Placental epithelial cell (primary cell): ENCODE data around the gene WEE2. TPM values are rescaled to one million over a fixed set of nuclear protein-coding genes. Genes with fewer than 3 reads are reported as not detected.

Experiments used
- small RNA-seq: library from RNA; depleted of rRNA; stranded (forward); fragments of <200 nt; gene quantifications from one replicate; pipeline ENCODE3, GENCODE V24; 2012
- total RNA-seq: library from RNA; depleted of rRNA; stranded (reverse); fragments of >200 nt; gene quantifications from 2 replicates; pipeline ENCODE4 v1.2.3, GENCODE V29; 2012

WEE2 gene
- total RNA-seq, result not detected in 2 replicates

DNA sequence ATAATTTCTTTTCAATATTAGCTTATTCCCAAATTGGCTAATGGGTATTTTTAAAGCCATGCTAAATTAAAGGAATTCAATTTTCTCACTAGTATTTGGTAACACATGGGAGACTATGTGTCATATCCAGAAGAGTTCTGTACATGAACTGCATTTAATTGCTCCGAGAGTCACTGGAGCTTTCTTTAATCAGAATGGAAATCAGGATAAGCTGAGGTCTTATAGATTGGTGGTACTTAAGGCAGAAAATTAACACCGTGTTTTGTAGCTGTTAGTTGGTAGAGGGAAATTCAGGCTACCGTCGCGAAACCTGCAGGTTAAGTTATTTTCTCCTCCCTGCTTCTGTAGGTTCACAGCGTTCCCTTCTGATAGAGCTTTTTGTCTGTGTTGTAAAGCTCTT, at the start of gene WEE2:
TSS of gene WEE2 (plus strand) at position 3 of the 400 bp plus-strand sequence. CDS start 406 bp downstream, outside the sequence.

DNA sequence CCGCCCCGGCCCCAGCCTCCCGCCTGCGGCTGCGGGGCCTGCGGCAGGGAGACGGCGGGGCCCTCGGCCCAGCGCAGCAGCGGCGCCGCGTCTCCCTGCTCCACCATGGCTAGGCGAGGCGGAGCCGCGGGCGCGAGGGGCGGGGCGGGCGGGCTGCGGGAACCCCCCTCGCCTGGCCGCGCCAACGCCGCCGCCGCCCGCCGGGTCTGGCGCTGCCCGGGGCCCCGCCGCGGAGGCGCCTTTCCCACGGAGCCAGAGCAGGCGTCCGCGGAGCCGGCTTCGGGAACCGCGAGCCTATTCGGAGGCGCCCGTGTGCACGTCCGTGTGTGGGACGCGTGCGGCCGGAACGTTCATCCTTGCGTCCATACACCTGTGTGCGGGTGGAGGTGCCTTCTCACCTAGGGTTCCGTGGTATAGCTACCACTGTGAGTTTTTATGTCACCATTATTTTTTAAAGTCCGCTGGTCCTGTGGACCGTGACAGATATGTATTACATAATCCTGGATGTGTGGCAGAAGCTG, 6.0 kb upstream of the WEE2 start, which contains the start of gene DENND11:
TSS of gene DENND11 (minus strand) at position 120 of the 521 bp plus-strand sequence. CDS start at position 107, 13 bp downstream.

DNA sequence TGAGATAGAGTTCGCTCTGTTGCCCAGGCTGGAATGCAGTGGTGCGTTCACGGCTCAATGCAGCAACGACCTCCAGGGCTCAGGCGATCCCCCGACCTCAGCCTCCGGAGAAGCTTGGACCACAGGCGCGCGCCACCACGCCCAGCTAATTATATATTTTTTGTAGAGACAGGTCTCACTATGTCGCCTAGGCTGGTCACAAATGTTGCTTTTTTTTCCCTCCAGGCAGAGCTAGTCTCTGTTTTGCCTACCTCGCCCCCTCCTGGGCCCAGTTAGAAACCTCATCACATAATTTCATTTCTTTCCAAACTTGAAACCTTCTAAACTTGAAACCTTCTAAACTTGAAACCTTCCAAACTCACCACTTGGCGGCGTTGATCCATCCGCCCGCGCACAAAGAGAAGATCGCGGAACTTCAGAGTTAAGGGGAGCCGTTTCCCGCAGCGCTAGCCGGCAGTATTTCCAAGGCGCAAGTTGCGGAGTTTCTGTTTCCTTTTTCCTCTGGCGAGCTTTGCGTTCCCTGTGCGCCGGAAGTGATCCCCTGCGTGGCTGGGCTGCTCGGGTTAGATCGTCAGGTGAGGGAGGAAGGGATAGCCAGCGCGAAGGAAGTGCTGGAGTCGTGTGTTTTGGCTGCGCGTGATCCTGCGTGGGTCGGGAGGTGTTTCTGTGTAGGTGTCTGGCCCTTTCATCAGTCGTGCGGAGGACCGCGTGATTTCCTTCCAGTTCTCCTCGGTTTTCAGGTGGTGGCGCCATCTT, 29.9 kb downstream of the WEE2 start, which contains the start of gene SSBP1:
TSS of gene SSBP1 (plus strand) at position 523 of the 756 bp plus-strand sequence. CDS start 809 bp downstream, outside the sequence.

DNA sequence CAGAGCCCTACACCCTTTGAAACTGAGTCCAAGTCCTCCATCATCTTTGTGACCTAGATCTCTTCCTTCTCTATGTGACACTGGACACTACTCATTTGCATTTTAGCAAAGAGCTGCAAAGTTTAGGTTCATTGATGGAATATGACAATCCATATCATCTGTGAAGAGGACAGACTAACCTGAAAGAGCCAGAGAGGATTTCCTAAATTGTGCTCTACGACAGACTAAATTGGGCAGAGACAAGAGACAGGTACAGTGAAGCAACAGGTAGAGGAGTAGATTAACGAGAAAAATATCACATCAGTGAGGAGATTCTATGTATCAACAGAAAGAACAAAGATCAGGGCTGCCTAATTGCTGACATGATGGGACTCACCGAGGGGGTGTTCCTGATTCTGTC, 55.6 kb downstream of the WEE2 start, which contains the start of gene TAS2R3:
TSS of gene TAS2R3 (plus strand) at position 301 of the 400 bp plus-strand sequence. CDS start at position 363, 62 bp downstream.

DNA sequence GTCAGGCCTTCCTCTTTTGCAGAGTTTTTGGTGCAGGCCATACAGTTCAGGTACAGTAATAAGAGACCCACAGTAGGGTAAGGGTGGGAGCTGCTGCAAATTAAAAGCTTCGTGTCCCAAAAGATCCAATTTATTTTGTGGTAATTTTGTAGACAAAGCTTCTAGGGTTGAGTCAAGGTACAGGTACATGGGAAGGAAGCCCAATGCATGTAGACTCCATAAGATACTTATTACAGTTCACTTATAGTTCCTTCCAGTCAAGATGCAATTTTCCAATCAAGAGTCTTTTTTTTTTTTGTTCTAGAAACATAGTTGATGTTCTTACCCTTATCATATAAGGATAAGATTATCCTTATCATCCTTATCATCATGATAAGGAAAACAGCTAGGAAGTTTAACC, 68.2 kb downstream of the WEE2 start, which contains the start of gene TAS2R4:
TSS of gene TAS2R4 (plus strand) at position 301 of the 400 bp plus-strand sequence. CDS start 1,815 bp downstream, outside the sequence.

Small RNA genes within 50 kb of the gene (small RNA-seq; reads per million reads assigned to genes)
- not detected for gene RNU1-82P

Other genes starting within 250 kb of the WEE2 start
- 15.3 and 24.0 TPM in 2 replicates for gene AGK, start 156.9 kb upstream of the WEE2 start, total RNA-seq
- gene DENND11, start 6.2 kb upstream of the WEE2 start, total RNA-seq, result 6.0 and 7.5 TPM in 2 replicates
- 58.5 and 81.2 TPM in 2 replicates for gene SSBP1, start 30.0 kb downstream of the WEE2 start, total RNA-seq
- gene TAS2R3, start 55.7 kb downstream of the WEE2 start, total RNA-seq, result 2.1 and 3.5 TPM in 2 replicates
- gene TAS2R4, start 68.3 kb downstream of the WEE2 start, total RNA-seq, result 2.1 and 4.3 TPM in 2 replicates
- gene TAS2R5, start 81.9 kb downstream of the WEE2 start, total RNA-seq, result 2.6 and 3.5 TPM in 2 replicates
- not detected in 2 replicates for gene PRSS37, start 133.1 kb downstream of the WEE2 start, total RNA-seq
- not detected in 2 replicates for gene OR9A4, start 208.0 kb downstream of the WEE2 start, total RNA-seq
- gene CLEC5A, start 238.6 kb downstream of the WEE2 start, total RNA-seq, result not detected in 2 replicates